Activated T-cell treated with anti-CD3 and anti-CD28 coated beads, Interleukin-2, amount 50 U/mL, for 4 hours (primary cell): ENCODE results near the gene ACVR1B. TPM values are rescaled to one million over a fixed set of nuclear protein-coding genes. Genes with fewer than 3 reads are reported as not detected.

Experiments
- ATAC-seq, 2 donors: fragments of 200-7000 bp; cut with Tn5 transposase; one replicate each; pipeline ENCODE4 v1.10.0; 2021
- DNase-seq: peaks from one replicate; pipeline ENCODE4 v3.0.0-alpha.2; 2020
- H3K27me3 Mint-ChIP-seq: one replicate; pipeline ENCODE4 v1.8.0; 2021; ENCODE audit warnings: low read depth, mixed read lengths
- H3K36me3 Mint-ChIP-seq: one replicate; pipeline ENCODE4 v1.8.0; 2022; ENCODE audit warnings: mixed read lengths; ENCODE audit not compliant: insufficient read depth
- H3K4me1 Mint-ChIP-seq: one replicate; pipeline ENCODE4 v1.8.0; 2021; ENCODE audit warnings: low read depth, mixed read lengths
- H3K4me3 Mint-ChIP-seq: one replicate; pipeline ENCODE4 v1.8.0; 2021; ENCODE audit warnings: mild to moderate bottlenecking, moderate library complexity, mixed read lengths
- H3K9me3 Mint-ChIP-seq: one replicate; pipeline ENCODE4 v1.8.0; 2021; ENCODE audit warnings: mixed read lengths
- total RNA-seq, 3 donors: library from RNA; stranded (reverse); gene quantifications; one replicate each; pipeline ENCODE4 v1.2.1, GENCODE V29; 2021

ACVR1B gene
- total RNA-seq, 3 donors from 2014 or later = 9.8 to 13.3 (median 11.6) TPM

- Mint-ChIP-seq H3K36me3 (peaks cover 3% of the 10 kb centered on the region), H3K4me1 (peaks cover 44% of the 10 kb centered on the region), H3K4me3 (peak overlapping the region; percentile 77), H3K27me3 (no peaks in the 10 kb centered on the region), H3K9me3 (no peaks in the 10 kb centered on the region)
- no peak for ATAC-seq
- no peak for DNase-seq
These were observed 82.1 kb downstream of the ACVR1B start for GRCh38 chr12:52033446-52034140.

GRCh38 chr12:52035190-52035589 lies 83.7 kb downstream of the ACVR1B start:
- no peaks in the 10 kb centered on the region for H3K27me3 Mint-ChIP-seq
- no peaks in the 10 kb centered on the region for H3K9me3 Mint-ChIP-seq
- peaks cover 3% of the 10 kb centered on the region for H3K36me3 Mint-ChIP-seq
- peaks cover 49% of the 10 kb centered on the region for H3K4me1 Mint-ChIP-seq
- peak overlapping the region; percentile 24 for H3K4me3 Mint-ChIP-seq
- no peak for ATAC-seq
- no peak for DNase-seq

GRCh38 chr12:52035926-52036325 lies 84.4 kb downstream of the ACVR1B start:
- Mint-ChIP-seq H3K4me1 (peaks cover 51% of the 10 kb centered on the region), H3K9me3 (no peaks in the 10 kb centered on the region), H3K4me3 (peak overlapping the region; percentile 59), H3K27me3 (no peaks in the 10 kb centered on the region), H3K36me3 (peaks cover 3% of the 10 kb centered on the region)
- no peak for ATAC-seq
- no peak for DNase-seq

GRCh38 chr12:52036587-52037171 lies 85.2 kb downstream of the ACVR1B start:
- DNase-seq = peak; percentile 88
- Mint-ChIP-seq H3K9me3 (no peaks in the 10 kb centered on the region), H3K36me3 (peaks cover 3% of the 10 kb centered on the region), H3K4me3 (peak overlapping the region; percentile 59), H3K4me1 (peaks cover 54% of the 10 kb centered on the region), H3K27me3 (no peaks in the 10 kb centered on the region)
- ATAC-seq = peak; percentile 58 to 59

- H3K4me1 Mint-ChIP-seq = peaks cover 58% of the 10 kb centered on the region
- no peaks in the 10 kb centered on the region for H3K27me3 Mint-ChIP-seq
- peak overlapping the region; percentile 78 for H3K4me3 Mint-ChIP-seq
- ATAC-seq (no peak), DNase-seq (no peak)
- H3K9me3 Mint-ChIP-seq = no peaks in the 10 kb centered on the region
- H3K36me3 Mint-ChIP-seq = peaks cover 3% of the 10 kb centered on the region
These were observed 85.9 kb downstream of the ACVR1B start for GRCh38 chr12:52037248-52037861.

- Mint-ChIP-seq H3K27me3 (no peaks in the 10 kb centered on the region), H3K4me1 (peaks cover 56% of the 10 kb centered on the region), H3K4me3 (peak overlapping the region; percentile 78), H3K9me3 (no peaks in the 10 kb centered on the region), H3K36me3 (peaks cover 3% of the 10 kb centered on the region)
- DNase-seq (no peak), ATAC-seq (no peak)
These were observed 86.9 kb downstream of the ACVR1B start for GRCh38 chr12:52038447-52038846.

GRCh38 chr12:52041035-52041434 lies 89.5 kb downstream of the ACVR1B start:
- no peak for ATAC-seq
- Mint-ChIP-seq H3K4me3 (no peak overlapping the region), H3K9me3 (no peaks in the 10 kb centered on the region), H3K4me1 (peaks cover 39% of the 10 kb centered on the region), H3K27me3 (no peaks in the 10 kb centered on the region), H3K36me3 (peaks cover 5% of the 10 kb centered on the region)
- DNase-seq = no peak

GRCh38 chr12:52041695-52042123 lies 90.2 kb downstream of the ACVR1B start:
- Mint-ChIP-seq H3K4me1 (peaks cover 33% of the 10 kb centered on the region), H3K9me3 (no peaks in the 10 kb centered on the region), H3K4me3 (peak overlapping the region; percentile 42), H3K36me3 (peaks cover 5% of the 10 kb centered on the region), H3K27me3 (no peaks in the 10 kb centered on the region)
- ATAC-seq (peak; percentile 21 to 24), DNase-seq (no peak)

GRCh38 chr12:52042706-52043385 lies 91.3 kb downstream of the ACVR1B start:
- no peak overlapping the region for H3K4me3 Mint-ChIP-seq
- H3K27me3 Mint-ChIP-seq = no peaks in the 10 kb centered on the region
- H3K9me3 Mint-ChIP-seq = no peaks in the 10 kb centered on the region
- DNase-seq (no peak), ATAC-seq (no peak)
- peaks cover 5% of the 10 kb centered on the region for H3K36me3 Mint-ChIP-seq
- peaks cover 31% of the 10 kb centered on the region for H3K4me1 Mint-ChIP-seq

GRCh38 chr12:52043386-52044212 lies 92.1 kb downstream of the ACVR1B start:
- Mint-ChIP-seq H3K27me3 (no peaks in the 10 kb centered on the region), H3K36me3 (peaks cover 2% of the 10 kb centered on the region), H3K4me3 (no peak overlapping the region), H3K9me3 (no peaks in the 10 kb centered on the region), H3K4me1 (peaks cover 25% of the 10 kb centered on the region)
- no peak for DNase-seq
- no peak for ATAC-seq

GRCh38 chr12:52044292-52044983 lies 92.9 kb downstream of the ACVR1B start:
- Mint-ChIP-seq H3K36me3 (peaks cover 2% of the 10 kb centered on the region), H3K4me3 (no peak overlapping the region), H3K27me3 (no peaks in the 10 kb centered on the region), H3K9me3 (no peaks in the 10 kb centered on the region), H3K4me1 (peaks cover 28% of the 10 kb centered on the region)
- ATAC-seq (no peak), DNase-seq (no peak)

GRCh38 chr12:52045794-52046199 lies 94.3 kb downstream of the ACVR1B start:
- no peaks in the 10 kb centered on the region for H3K27me3 Mint-ChIP-seq
- peaks cover 2% of the 10 kb centered on the region for H3K36me3 Mint-ChIP-seq
- no peaks in the 10 kb centered on the region for H3K9me3 Mint-ChIP-seq
- DNase-seq = no peak
- no peak overlapping the region for H3K4me3 Mint-ChIP-seq
- ATAC-seq = no peak
- peaks cover 34% of the 10 kb centered on the region for H3K4me1 Mint-ChIP-seq
